Mammary epithelial cell (primary cell): ENCODE data around the gene GNS.

ENCODE experiments used
- EZH2 ChIP-seq: IDR thresholded peaks from 2 replicates; pipeline ENCODE4 v1.6.1; 2012; ENCODE audit warnings: low read length, inconsistent platforms, borderline replicate concordance
- TF ChIP-seq, protein P1 (sequence below), 2 donors: IDR thresholded peaks in 1 of 2; conservative IDR thresholded peaks in 1 of 2; 2 replicates each; pipeline ENCODE4 v1.5.1; 2011 to 2012; ENCODE audit warnings: inconsistent platforms in 2 of 2, low read length in 2 of 2, mild to moderate bottlenecking in 2 of 2, control low read depth in 1 of 2, low read depth in 1 of 2; ENCODE audit not compliant: insufficient read depth in 1 of 2; ENCODE audit errors: extremely low read depth in 1 of 2

DNA sequence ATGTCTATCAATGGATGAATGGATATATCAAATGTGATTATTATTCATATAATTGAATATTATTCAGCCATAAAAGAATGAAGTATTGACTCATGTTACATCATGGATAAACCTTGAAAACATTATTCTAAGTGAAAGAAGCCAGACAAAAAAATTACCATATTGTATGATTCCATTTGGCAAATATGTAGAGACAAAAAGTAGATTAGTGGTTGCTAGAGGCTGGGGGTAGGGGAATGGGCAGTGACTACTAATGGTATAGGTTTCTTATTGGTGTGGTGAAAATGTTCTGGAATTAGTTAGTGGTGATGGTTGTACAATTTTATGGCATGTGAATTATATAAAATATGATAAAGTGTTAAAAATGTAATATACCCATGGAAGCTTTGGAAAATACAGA lies 31.8 kb upstream of the GNS start:
- TF ChIP-seq, protein P1, sequence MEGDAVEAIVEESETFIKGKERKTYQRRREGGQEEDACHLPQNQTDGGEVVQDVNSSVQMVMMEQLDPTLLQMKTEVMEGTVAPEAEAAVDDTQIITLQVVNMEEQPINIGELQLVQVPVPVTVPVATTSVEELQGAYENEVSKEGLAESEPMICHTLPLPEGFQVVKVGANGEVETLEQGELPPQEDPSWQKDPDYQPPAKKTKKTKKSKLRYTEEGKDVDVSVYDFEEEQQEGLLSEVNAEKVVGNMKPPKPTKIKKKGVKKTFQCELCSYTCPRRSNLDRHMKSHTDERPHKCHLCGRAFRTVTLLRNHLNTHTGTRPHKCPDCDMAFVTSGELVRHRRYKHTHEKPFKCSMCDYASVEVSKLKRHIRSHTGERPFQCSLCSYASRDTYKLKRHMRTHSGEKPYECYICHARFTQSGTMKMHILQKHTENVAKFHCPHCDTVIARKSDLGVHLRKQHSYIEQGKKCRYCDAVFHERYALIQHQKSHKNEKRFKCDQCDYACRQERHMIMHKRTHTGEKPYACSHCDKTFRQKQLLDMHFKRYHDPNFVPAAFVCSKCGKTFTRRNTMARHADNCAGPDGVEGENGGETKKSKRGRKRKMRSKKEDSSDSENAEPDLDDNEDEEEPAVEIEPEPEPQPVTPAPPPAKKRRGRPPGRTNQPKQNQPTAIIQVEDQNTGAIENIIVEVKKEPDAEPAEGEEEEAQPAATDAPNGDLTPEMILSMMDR (conservative IDR thresholded peaks at IDR 0.05 in 1 of 2, IDR thresholded peaks at IDR 0.05 in 1 of 2; ENCODE audit: extremely low read depth in 1 of 2, insufficient read depth in 1 of 2, low read depth in 1 of 2, low read length in 2 of 2): no peak
- TF ChIP-seq EZH2: no peak
